LNCAP (cell line): ENCODE data around the gene PDGFA.

Experiments used
- CTCF ChIP-seq: fragments of 450-650 bp; IDR thresholded peaks from 2 replicates; pipeline ENCODE4 v1.5.1; 2017; ENCODE audit warnings: mild to moderate bottlenecking

Gene PDGFA

GRCh38 chr7:486216-486743 is 33.4 kb downstream of the PDGFA start:
- TF ChIP-seq CTCF, result no peak

GRCh38 chr7:485188-486081 is 34.2 kb downstream of the PDGFA start:
- no peak for TF ChIP-seq CTCF

- no peak for TF ChIP-seq CTCF
Observed at GRCh38 chr7:484356-485101, 35.1 kb downstream of the PDGFA start.

- TF ChIP-seq CTCF, result no peak
Observed at GRCh38 chr7:483656-484355, 35.8 kb downstream of the PDGFA start.

- no peak for TF ChIP-seq CTCF
Observed at GRCh38 chr7:482521-483083, 37.0 kb downstream of the PDGFA start.

- TF ChIP-seq CTCF, result no peak
Observed at GRCh38 chr7:481219-481930, 38.3 kb downstream of the PDGFA start.
